ENCODE measurements around the gene NBEAL1. TPM values are rescaled to one million over a fixed set of nuclear protein-coding genes. Genes with fewer than 3 reads are reported as not detected.
A peak's percentile ranks its signal among the peaks of the same experiment; 100 is the strongest.
"Not testable (repeated sequence)": the region's sequence is repeated elsewhere in the genome, so short reads cannot be mapped to it uniquely, and the experiment has no call there.

NBEAL1 gene
- 8.9 and 11.6 TPM in 2 replicates for total RNA-seq (2014; rRNA removed; shearing (Covaris generic))

GRCh38 chr2:203014456-203015199 is at the start of gene NBEAL1:
TSS of gene NBEAL1 (plus strand) at chr2:203014875. CDS start at chr2:203016385, 1,510 bp downstream.
- Histone ChIP-seq H3K9me3 (replicated peaks) (no peaks in the 10 kb centered on the region), H3K4me1 (peaks cover 10% of the 10 kb centered on the region), H3K27me3 (no peaks in the 10 kb centered on the region), H3K36me3 (no peaks in the 10 kb centered on the region), H3K4me3 (peak within 1 kb of the TSS; percentile 95), H3K27ac (peak within 1 kb of the TSS; percentile 79)
- DNase-seq = peak; percentile 98

- no peaks in the 10 kb centered on the region for H3K9me3 ChIP-seq (replicated peaks)
- H3K4me1 ChIP-seq = no peaks in the 10 kb centered on the region
- DNase-seq = peak in 1 of 2 experiments; percentile 5
- H3K4me3 ChIP-seq = no peak overlapping the region
- H3K36me3 ChIP-seq = no peaks in the 10 kb centered on the region
- no peaks in the 10 kb centered on the region for H3K27me3 ChIP-seq
- no peak overlapping the region for H3K27ac ChIP-seq
Measured at GRCh38 chr2:202965810-202966460, 48.7 kb upstream of the NBEAL1 start.

- not testable (repeated sequence) for DNase-seq; H3K36me3 ChIP-seq; H3K4me1 ChIP-seq; H3K27ac ChIP-seq; H3K4me3 ChIP-seq; H3K9me3 ChIP-seq (replicated peaks); H3K27me3 ChIP-seq
Measured at GRCh38 chr2:202969404-202969803, 45.3 kb upstream of the NBEAL1 start.

DNA sequence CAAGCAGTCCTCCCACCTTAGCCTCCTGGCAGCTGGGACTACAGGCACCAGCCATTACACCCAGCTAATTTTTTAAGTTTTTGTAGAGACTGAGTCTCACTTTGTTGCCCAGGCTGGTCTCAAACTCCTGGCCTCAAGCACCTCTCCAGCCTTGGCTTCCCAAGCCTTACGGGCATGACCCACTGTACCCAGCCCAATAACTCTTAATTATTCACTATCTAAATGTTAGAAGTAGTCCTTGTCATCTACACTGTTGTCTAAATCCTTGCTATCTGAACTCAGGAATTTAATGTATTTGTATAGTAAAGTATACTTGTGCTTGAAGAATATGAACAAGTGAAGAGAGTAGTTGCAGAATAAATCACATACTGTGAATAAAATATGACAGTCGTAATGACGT is 37.9 kb upstream of the NBEAL1 start:
- Histone ChIP-seq H3K36me3 (no peaks in the 10 kb centered on the region), H3K27me3 (no peaks in the 10 kb centered on the region), H3K4me3 (no peak overlapping the region), H3K27ac (no peak overlapping the region), H3K4me1 (no peaks in the 10 kb centered on the region), H3K9me3 (replicated peaks) (no peaks in the 10 kb centered on the region)
- DNase-seq = no peak

GRCh38 chr2:202982779-202983491 is 31.7 kb upstream of the NBEAL1 start:
- no peaks in the 10 kb centered on the region for H3K36me3 ChIP-seq

DNA sequence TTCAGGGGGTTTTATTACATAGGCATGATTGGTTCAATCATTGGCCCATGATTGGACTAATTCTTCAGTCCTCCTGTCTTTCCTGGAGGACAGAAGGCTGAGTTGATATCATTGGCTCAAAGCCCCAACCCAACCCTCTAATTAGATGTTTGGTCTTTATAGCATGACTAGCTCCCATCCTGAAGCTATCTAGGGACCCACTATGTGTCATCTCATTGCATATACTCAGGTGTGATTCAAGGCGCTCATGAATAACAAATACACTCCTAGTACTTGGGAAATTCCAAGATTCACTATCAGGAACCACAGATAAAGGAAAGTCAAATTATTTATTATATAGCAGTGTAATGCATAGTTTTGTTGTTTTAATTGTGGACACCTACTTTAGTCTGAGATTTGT is 24.9 kb upstream of the NBEAL1 start:
- Histone ChIP-seq H3K9me3 (replicated peaks) (0 out of 2 replicates have a peak, but pooled peaks cover 2% of the 10 kb centered on the region), H3K36me3 (no peaks in the 10 kb centered on the region), H3K27me3 (no peaks in the 10 kb centered on the region), H3K27ac (no peak overlapping the region), H3K4me1 (no peaks in the 10 kb centered on the region), H3K4me3 (no peak overlapping the region)
- no peak for DNase-seq

More at GRCh38 chr2:202982779-202983491, 31.7 kb upstream of the NBEAL1 start:
- H3K4me3 ChIP-seq = no peak overlapping the region
- H3K4me1 ChIP-seq = no peaks in the 10 kb centered on the region
- H3K9me3 ChIP-seq (replicated peaks) = no peaks in the 10 kb centered on the region
- H3K27me3 ChIP-seq = no peaks in the 10 kb centered on the region
- DNase-seq = no peak
- H3K27ac ChIP-seq = no peak overlapping the region

DNA sequence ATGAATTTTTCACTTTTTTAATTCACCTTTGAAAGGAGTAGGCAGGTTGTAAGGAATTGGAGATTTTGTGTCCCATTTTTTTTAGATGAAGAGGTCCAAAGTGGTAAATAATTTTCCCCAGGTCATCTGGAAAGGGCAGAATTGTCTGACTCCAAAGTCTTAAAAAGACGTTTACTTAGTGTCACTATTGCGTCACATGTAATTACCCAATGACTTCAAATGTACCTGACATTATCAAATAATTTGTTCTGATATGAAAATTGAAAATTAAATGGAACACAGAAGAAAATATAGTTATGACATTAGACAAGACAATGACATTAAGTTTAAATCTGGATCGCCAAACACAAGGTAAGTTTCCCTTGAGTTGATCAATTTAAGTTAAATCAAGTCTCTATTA is 24.2 kb upstream of the NBEAL1 start:
- Histone ChIP-seq H3K9me3 (replicated peaks) (0 out of 2 replicates have a peak, but pooled peaks cover 2% of the 10 kb centered on the region), H3K4me3 (no peak overlapping the region), H3K27me3 (no peaks in the 10 kb centered on the region), H3K27ac (no peak overlapping the region), H3K4me1 (no peaks in the 10 kb centered on the region), H3K36me3 (no peaks in the 10 kb centered on the region)
- DNase-seq = no peak

DNA sequence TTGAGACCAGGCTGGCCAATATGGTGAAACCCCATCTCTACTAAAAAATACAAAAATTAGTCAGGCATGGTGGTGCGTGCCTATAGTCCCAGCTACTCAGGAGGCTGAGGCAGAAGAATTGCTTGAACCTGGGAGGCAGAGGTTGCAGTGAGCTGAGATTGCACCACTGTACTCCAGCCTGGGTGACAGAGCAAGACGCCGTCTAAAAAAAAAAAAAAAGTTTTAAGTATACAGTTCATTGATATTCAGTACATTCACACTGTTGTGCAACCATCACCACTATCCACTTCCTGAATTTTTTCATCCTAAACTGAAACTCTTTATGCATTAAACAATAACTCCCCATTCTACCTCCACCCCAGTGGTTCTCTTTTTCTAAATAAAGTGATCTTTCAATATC is 17.6 kb upstream of the NBEAL1 start:
- not testable (repeated sequence) for H3K4me1 ChIP-seq; H3K9me3 ChIP-seq (replicated peaks); H3K27me3 ChIP-seq; H3K27ac ChIP-seq; DNase-seq; H3K4me3 ChIP-seq; H3K36me3 ChIP-seq

GRCh38 chr2:203002054-203002821 is 12.4 kb upstream of the NBEAL1 start:
- no peak for DNase-seq
- Histone ChIP-seq H3K27me3 (no peaks in the 10 kb centered on the region), H3K4me3 (no peak overlapping the region), H3K9me3 (replicated peaks) (no peaks in the 10 kb centered on the region), H3K27ac (no peak overlapping the region), H3K4me1 (no peaks in the 10 kb centered on the region), H3K36me3 (no peaks in the 10 kb centered on the region)

- Histone ChIP-seq H3K4me3 (no peak overlapping the region), H3K27ac (no peak overlapping the region), H3K36me3 (no peaks in the 10 kb centered on the region), H3K27me3 (no peaks in the 10 kb centered on the region), H3K4me1 (no peaks in the 10 kb centered on the region), H3K9me3 (replicated peaks) (no peaks in the 10 kb centered on the region)
- no peak for DNase-seq
Measured at GRCh38 chr2:203003716-203004115, 11.0 kb upstream of the NBEAL1 start.

- Histone ChIP-seq H3K9me3 (replicated peaks) (no peaks in the 10 kb centered on the region), H3K36me3 (no peaks in the 10 kb centered on the region), H3K4me3 (no peak overlapping the region), H3K27me3 (no peaks in the 10 kb centered on the region), H3K4me1 (peaks cover 10% of the 10 kb centered on the region), H3K27ac (no peak overlapping the region)
- no peak for DNase-seq
Measured at GRCh38 chr2:203016716-203017115, 2.0 kb downstream of the NBEAL1 start.

GRCh38 chr2:203018181-203018580 is 3.5 kb downstream of the NBEAL1 start:
- no peak for DNase-seq
- Histone ChIP-seq H3K9me3 (replicated peaks) (no peaks in the 10 kb centered on the region), H3K27ac (no peak overlapping the region), H3K36me3 (no peaks in the 10 kb centered on the region), H3K27me3 (no peaks in the 10 kb centered on the region), H3K4me3 (no peak overlapping the region), H3K4me1 (peaks cover 10% of the 10 kb centered on the region)

- H3K4me3 ChIP-seq = no peak overlapping the region
- DNase-seq = no peak
- no peak overlapping the region for H3K27ac ChIP-seq
- no peaks in the 10 kb centered on the region for H3K9me3 ChIP-seq (replicated peaks)
- peaks cover 10% of the 10 kb centered on the region for H3K4me1 ChIP-seq
- H3K27me3 ChIP-seq = no peaks in the 10 kb centered on the region
- no peaks in the 10 kb centered on the region for H3K36me3 ChIP-seq
Measured at GRCh38 chr2:203019142-203019541, 4.5 kb downstream of the NBEAL1 start.

DNA sequence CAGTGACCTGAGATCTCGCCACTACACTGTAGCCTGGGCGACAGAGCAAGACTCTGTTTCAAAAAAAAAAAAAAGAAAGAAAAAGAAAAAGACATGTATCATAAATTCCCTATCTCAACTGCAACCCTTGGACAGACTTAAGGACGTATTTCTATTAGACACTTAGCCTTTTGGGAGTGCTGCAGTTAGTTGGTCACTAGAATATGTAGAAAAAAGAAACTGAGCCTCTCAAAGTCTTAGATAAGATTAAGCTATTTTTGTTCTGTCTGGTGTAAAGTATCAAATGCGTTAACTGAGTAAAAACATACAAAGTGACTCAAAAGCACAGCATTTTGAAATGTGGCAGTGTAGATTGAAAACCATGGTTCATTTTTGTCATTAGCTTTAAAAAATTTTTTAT is 7.3 kb downstream of the NBEAL1 start:
- H3K36me3 ChIP-seq = no peaks in the 10 kb centered on the region
- no peak overlapping the region for H3K4me3 ChIP-seq
- no peaks in the 10 kb centered on the region for H3K27me3 ChIP-seq
- H3K27ac ChIP-seq = no peak overlapping the region
- no peak for DNase-seq
- H3K9me3 ChIP-seq (replicated peaks) = no peaks in the 10 kb centered on the region
- peaks cover 5% of the 10 kb centered on the region; the same call in 1 of the 2 replicates for H3K4me1 ChIP-seq

All from SJCRH30 (cell line).